ENCODE results near the gene LRRC74A. TPM values are rescaled to one million over a fixed set of nuclear protein-coding genes. Genes with fewer than 3 reads are reported as not detected.
A peak's percentile ranks its signal among the peaks of the same experiment; 100 is the strongest.

The LRRC74A gene
- total RNA-seq (2014; rRNA removed; shearing (Covaris generic)): not detected in 2 replicates

DNA sequence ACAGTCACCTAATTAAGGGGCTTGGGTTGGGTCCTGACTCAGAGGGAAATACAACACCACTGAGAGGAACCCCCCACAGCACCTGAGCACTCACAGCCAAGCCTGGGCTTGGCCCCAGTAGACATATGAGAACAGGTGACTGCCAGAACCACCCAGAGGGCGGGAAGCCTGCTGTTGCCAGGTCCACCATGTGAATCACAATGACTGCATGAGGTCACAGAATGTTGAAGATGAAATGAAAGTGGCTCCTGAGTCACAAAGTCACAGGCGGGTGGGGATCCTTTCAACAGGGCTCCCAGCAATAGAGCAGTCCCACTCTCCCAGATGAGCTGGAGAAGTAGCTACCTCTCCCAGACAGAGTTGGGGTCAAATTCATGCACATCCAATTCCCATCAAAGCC lies at the start of gene LRRC74A:
TSS of gene LRRC74A (plus strand) at position 287 of the 400 bp plus-strand sequence. CDS start 290 bp downstream, outside the sequence.
- no peak for DNase-seq (ENCODE audit: low spot score)
- in situ Hi-C loops (cut with HindIII; ENCODE audit: low sequenced_read_pairs): no loop called here

DNA sequence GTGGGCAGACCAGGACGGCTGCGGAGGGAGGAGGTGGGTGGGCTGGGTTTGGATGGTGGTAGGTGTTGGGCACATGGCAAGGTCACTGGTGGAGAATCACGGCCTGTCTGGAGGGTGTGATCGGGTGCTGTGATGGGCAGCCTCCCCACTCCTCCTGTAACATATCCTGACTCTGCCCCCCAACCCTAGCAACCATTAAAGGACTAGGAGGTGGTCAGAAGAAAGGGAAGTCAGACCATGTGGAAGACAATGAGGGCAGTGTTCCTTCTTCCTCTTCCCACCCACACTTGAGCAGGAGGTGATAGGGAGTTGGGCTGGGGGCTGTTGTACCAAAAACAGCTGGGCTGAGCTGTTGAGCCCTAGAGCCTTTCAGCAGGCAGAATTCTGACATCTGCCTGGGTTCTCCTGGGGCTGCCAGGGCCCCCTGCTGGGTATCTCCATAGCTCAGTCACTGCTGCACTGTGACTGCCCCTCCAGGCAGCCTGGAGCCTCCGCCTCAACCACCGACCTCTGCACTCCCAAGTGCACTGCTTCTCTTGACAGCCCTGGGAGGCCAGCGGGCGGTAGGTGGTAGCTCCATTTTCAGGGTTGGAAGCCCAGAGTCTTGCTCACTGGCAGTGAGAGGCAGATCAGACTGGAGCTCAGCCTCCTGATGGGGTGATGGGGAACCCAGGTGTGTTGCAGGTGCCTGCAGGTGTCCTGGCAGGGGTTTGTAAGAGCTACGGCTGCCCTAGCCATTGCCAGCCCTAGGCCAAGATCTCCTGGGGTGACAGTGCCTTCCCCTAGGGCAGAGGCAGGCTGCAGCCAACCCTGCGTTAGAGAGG lies 49.6 kb upstream of the LRRC74A start:
- no peak for DNase-seq (ENCODE audit: low spot score)

DNA sequence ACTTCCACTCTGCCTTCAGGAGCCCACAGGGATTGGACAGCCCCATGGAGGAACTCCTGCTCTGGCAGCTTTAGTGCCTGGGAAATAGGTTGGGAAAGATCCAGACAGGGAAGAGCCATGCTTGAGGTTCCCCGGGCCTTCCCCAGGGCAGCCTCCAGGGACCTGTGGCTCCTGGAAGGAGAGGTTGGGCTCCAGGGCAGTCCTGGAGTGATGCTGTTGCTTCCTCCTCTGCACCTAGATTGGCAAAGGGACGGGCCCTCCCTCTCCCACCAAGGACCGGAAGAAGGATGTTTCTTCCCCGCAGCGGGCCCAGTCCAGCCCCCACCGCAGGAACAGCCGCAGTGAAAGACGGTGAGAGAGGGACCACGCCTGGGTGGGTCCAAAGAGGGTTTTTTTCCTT lies 48.5 kb upstream of the LRRC74A start:
- in situ Hi-C loops (cut with HindIII; ENCODE audit: low sequenced_read_pairs): no loop called here
- DNase-seq (ENCODE audit: low spot score): no peak

More for the DNA sequence above, 49.6 kb upstream of the LRRC74A start:
- in situ Hi-C loops (cut with HindIII; ENCODE audit: low sequenced_read_pairs): no loop called here

DNA sequence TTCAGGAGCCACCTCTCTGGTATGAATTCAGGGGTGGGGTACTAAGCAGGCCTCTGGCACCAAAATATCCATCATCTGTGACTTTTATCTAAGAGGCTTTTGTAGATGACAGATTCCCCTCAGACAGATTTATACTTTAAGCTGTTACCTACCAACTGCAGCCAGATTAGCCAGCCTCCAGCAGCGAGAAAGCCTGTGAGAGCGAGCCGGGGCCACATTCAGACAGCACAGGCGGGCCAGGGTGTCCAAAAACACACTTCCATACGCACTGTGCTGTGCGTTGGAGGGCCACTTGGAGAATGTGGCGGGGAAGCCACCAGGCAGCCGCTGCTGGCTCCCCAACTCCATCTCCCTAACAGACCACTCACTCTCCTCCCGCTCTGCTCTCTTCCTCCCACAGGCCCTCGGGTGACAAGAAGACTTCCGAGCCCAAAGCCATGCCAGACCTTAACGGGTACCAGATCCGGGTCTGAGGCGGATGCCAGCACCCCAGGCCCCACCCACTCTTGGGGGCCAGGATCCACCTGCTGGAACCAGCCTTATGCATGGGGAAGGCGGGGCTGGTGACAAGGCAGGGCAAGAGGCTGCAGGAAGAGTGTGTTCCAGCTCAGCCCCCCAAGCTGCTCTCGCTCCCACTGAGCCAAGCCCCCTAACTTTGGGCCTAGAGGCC lies 47.5 kb upstream of the LRRC74A start:
- in situ Hi-C loops (cut with HindIII; ENCODE audit: low sequenced_read_pairs): no loop called here
- DNase-seq (ENCODE audit: low spot score): no peak

DNA sequence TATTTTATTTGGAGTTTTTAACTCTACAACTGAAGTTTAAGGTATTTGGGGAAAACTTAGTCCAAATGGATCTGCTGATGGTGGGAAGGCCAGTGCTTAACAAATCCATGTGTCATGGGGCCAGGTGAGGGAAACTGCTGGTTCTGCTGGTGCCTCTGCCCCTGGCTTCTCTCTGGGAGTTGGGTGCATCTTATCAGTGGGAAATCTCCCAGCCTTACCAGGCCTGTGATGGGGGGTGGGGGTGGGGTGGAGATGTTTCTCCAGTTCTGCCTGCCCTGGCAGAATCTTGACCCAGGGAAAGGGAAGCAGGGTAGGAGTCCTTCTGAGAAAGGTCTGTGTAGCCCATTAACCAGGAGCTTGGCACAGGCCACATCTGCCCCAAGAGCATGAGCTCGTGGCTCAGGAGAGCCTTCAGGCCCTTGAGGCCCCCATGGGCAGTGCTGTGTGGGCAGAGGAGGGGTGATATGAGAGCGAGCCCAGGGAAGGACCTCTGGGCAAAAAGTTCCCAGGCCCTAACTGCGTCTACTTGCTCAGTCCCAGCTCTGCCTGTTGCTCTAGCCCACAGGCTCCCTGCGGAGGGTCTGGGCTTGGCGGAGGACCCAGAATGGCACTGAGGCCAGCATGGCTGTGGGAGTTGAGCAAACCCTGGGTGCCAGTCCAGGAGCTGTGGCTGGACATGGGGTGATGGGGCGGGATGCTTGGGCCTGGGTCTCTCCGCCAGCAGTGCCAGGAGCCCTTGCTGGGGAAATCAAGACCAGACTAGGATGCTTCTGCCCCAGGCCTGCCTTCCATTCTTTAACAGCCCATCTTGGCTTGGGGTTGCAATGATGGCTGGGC lies 46.8 kb upstream of the LRRC74A start:
- no peak for DNase-seq (ENCODE audit: low spot score)
- in situ Hi-C loops (cut with HindIII; ENCODE audit: low sequenced_read_pairs): no loop called here

DNA sequence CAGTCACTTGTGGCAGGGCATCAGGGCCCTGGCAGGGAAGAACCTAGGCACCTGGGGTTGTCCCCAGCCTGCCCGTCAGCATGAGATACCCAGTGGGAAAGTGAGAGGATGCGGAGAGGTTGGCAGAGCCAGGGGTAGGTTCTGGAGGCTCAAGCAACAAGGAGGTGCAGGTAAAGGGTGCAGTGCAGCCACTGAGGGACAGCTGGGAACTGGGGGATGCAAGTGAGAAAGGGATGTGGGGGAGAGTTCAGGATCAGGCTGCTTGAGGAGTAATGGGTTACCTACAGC lies 46.2 kb upstream of the LRRC74A start:
- DNase-seq (ENCODE audit: low spot score): no peak
- in situ Hi-C loops (cut with HindIII; ENCODE audit: low sequenced_read_pairs): no loop called here

DNA sequence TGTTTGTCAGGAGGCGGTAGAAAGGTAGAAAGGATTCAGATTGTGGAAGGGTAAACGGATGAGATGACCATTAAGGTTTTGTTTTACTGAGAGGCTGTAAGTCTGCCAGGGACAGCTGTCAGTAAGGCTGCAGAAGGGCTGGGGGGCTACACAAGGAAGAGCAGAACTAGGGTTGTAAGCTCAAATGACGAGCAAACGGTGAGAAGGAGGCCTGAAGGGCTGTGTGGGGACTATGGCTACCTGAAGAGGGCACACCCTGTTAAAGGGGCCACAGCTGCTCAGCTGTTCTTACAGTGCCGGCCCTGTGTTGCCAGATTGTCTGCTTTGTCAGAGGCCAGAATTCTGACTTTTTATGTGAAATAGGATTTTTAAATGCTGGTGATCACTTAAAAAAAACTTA lies 45.8 kb upstream of the LRRC74A start:
- in situ Hi-C loops (cut with HindIII; ENCODE audit: low sequenced_read_pairs): no loop called here
- DNase-seq (ENCODE audit: low spot score): no peak

DNA sequence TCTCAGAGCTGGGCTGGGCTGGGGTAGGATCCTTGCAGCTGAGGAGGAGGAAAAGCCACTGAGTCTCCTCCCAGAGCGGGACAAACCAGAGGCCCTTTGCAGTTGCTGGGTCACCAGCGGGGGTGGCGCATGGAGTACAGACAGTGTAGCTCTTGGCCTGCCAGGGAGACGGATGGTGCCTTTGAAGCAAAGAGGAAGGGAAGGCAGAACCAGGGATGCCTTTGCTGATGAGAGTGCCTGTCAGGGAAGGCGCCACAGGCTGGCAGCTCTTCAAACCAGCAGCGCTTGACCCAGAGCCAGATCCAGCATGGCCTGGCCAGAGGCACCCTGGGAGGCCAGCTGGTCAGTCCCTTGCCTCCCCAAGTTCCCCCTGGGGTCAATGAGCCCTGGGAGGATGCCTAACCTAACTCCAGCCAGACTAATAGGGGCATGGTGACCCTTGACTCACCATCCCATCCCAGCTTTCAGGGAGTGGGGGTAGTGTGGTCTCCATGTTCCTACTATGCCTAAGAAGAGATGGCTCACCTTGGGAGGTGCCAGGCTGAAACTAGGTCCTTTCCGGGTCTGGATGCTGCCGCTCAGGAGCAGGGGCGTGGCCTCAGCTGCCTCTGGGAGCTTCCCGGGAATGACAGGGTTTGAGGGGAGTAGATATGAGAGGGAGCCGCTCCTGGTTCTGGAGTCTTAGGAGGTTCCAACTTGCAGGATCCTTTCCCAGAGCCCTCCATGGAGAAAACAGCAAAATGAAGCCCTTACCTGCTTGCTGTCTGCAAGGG lies 45.1 kb upstream of the LRRC74A start:
- in situ Hi-C loops (cut with HindIII; ENCODE audit: low sequenced_read_pairs): no loop called here
- DNase-seq (ENCODE audit: low spot score): peak; percentile 56

DNA sequence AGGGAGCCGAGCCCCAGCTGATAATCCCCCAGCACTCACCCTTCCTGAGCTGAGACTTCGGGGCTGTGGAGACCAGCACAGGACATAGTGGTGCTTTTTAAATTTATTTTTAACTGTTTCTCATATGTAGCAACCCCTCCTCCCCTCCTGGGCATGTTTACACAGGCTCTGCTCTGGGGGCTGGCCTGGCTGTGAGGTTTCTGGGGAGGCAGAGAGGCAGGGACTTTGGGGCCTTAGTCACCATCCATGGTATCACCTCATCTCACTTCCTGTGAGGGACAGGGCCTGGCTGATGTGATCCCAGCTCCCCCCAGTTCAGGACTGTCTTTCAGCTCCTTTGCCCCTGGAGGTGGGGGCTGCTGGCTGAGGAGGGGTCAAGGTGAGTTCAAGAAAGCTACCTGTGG lies 44.6 kb upstream of the LRRC74A start:
- in situ Hi-C loops (cut with HindIII; ENCODE audit: low sequenced_read_pairs): no loop called here
- DNase-seq (ENCODE audit: low spot score): no peak

DNA sequence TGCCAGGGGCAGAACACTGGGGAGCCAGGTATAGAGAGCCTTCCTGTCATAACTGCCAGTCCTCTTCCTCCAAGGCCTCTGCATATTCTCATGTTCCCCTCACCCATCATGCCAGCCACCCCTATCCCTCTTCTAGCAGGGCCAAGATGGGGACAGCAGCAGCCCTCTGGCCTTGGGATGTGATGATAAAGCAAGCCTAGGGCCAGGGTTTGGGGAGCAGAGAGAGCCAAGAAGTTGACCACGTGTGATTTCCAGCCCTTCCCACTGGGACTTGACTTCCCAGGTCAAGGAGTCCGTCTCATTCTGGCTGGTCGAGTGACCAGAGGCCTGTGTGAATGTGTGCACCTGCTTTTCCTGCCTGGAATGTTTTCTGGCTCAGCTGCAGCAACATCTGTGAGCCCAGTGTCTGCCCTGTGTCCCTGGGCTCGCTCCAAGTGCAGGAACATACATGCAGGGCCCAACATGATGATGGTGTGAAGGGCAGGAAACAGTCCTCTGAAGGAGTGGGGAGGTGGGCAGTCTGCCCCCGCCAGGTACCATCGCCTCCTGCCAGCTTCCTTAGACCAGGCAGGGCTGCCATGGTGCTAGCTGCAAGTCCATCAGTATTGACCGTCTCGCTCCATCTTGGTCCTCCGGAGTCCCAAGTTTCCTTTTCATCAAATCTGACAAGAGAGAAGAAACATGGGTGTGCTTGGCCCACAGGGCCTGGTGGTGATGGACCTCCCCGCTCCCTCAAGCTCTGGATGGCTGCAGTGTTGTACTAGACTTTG lies 43.9 kb upstream of the LRRC74A start:
- in situ Hi-C loops (cut with HindIII; ENCODE audit: low sequenced_read_pairs): no loop called here
- no peak for DNase-seq (ENCODE audit: low spot score)

DNA sequence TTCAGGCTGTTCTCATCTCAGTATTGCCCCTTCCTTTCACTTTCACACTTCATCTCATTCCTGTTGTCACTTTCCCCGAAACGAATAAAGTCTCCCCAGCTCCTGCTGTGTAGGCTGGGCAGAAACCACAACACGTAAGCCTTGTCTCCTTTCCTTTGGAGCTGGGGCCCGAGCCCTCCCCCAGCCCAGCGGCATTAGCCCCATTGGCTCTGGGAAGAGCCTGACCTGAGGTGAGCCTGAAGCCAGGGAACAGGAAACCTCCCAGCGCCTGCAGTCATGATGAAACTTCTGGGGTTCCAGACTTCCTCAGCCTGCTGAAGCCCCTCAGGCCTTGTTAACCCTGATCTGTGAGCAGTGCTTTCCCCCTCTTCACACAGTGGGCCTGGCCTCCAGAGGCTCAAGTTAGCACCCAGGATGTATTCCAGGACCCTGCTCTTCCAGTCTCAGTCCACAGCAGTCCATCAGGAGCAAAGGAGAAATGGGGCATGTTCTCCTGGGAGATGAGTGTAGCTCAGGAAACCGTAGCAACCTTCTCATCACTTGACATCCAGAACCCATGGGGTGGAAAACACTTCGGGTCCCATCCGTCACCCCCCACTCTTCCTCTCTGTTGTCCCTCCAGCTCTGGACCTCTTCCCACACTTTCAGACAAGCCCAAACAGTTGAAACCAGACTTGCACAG lies 43.2 kb upstream of the LRRC74A start:
- in situ Hi-C loops (cut with HindIII; ENCODE audit: low sequenced_read_pairs): no loop called here
- DNase-seq (ENCODE audit: low spot score): no peak

DNA sequence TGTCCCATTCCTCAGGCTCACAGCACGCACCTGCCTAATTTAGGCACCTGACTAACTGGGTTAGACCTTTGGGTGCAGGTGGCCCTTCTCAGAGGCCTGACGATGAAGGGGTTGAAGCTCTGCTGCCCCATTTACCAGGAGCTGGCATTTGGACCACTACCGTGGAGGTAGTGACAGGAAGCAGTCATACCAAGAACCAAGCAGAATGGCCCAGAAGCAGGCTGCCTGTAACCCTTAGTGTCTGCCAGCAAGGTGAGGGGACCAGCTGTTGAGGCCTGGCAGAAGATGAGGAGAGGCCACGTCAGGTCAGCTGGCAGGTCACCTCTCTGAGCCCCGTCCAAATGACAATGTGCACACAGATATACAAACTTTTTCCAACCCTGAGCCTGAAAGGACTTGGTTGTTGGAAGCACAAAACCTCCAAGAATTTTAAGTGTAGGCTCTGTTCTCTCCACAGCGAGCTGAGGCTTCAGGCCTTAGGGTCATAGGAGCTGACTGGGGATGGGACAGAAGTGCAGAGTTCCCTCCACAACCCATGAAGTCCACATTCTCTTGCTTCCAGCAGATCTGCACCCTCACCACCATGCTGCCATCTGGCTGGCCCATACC lies 41.8 kb upstream of the LRRC74A start:
- in situ Hi-C loops (cut with HindIII; ENCODE audit: low sequenced_read_pairs): no loop called here
- DNase-seq (ENCODE audit: low spot score): no peak

DNA sequence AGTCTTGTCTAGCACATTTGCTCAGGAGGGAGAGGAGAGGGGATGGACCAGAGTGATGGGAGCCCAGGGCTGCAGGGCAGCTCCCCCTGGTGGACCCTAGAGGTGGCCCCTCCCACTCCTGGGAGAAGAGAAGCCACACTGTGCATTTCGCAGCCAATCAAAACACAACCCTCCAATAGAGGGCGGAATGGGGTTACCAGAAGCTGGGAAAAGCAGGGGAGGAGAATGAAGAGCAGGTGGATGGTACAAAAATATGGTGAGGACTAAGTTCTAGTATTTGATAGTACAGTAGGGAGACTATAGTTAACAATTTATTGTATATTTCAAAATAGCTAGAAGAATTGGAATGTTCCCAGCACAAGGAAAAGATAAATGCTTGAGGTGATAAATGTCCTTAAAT lies 41.3 kb upstream of the LRRC74A start:
- in situ Hi-C loops (cut with HindIII; ENCODE audit: low sequenced_read_pairs): no loop called here
- DNase-seq (ENCODE audit: low spot score): peak; percentile 72

DNA sequence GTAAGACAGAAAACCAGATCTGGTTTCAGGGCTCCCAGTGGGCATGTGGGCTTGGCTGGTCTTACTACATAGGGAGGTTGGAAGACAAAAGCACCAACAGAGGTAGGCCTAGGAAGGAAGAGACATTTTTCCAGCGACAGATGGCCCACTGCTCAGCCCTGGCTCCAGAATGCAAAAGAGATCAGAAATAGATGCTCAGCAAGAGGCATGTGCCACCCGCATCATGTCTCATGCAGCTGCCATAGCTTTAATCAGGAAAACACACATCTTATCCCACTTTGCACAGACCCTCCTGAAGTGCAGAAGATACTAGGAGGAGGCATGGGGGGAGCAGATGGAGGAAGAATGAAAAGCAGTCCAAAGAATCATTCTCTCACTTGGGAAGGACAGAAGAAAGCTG lies 39.6 kb upstream of the LRRC74A start:
- DNase-seq (ENCODE audit: low spot score): peak; percentile 96
- in situ Hi-C loops (cut with HindIII; ENCODE audit: low sequenced_read_pairs): no loop called here

DNA sequence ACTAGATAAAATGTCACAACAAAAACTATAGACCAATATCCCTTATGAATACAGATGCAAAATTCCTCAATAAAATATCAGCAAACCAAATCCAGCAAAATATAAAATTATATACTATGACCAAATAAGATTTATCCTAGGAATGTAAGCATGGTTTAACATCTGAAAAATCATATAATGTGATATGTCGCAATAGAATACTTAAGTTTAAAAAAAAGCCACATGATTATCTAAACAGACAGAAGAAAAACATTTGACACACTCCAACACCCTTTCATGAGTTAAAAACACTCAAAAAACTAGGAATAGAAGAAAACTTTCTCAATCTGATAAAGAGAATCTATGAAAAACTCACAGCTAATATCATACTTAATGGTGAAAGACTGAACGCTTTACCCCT lies 33.8 kb upstream of the LRRC74A start:
- in situ Hi-C loops (cut with HindIII; ENCODE audit: low sequenced_read_pairs): no loop called here
- DNase-seq (ENCODE audit: low spot score): no peak

DNA sequence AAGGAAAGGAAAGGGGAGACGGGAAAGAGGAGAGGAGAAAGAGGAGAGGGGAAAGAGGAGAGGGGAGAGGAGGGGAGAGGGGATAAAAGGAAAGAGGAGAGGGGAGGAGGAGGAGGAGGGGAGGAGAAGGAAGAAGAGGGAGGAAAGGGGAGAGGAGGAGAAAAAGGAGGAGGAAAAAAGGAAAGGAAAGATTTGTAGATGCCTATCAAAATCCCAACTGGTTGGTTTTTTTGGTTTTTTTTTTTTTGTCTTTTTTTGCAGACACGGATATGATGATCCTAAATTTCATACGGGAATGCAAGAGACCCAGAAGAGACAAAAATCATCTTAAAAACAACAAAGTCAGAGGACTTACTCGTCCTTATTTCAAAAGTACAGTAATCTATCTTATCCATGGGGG lies 32.9 kb upstream of the LRRC74A start:
- DNase-seq (ENCODE audit: low spot score): no peak
- in situ Hi-C loops (cut with HindIII; ENCODE audit: low sequenced_read_pairs): no loop called here

DNA sequence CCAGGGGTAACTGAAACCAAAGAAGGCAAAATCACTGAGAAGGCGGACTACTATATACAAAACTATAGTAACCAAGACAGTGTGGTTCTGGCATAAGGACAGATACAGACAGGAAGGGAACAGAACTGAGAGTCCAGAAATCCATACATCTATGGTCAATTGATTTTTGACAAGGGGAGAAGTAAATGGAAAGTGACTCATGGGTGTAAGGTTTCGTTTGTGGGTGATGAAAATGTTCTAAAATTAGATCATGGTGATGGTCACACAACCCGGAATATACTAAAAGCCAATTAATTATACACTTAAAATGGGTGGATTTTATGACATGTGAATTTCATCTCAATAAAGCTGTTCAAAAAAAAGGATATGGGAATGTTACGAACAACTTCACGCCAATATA lies 32.3 kb upstream of the LRRC74A start:
- in situ Hi-C loops (cut with HindIII; ENCODE audit: low sequenced_read_pairs): no loop called here
- DNase-seq (ENCODE audit: low spot score): no peak

DNA sequence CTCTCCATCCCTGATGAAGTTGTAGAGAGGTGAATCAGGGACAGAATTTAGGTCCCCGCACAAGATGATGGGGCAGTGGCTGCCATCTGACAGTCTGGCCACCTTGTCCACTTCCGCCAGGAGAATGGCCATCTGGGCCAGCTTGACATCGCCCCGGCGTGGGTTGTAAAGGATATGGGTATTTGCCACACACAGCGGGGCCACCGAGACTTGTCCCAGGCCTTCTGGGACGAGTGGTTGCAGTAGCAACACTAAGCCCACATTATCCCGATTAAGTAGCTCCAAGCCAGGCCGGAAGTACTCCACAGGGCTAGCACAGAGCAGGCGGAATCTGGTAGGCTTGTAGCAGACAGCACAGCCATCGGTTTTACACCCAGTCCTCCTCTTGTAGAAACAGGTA lies 19.8 kb upstream of the LRRC74A start:
- peak; percentile 82 for DNase-seq (ENCODE audit: low spot score)

More for the DNA sequence above, 19.8 kb upstream of the LRRC74A start:
- in situ Hi-C loops (cut with HindIII; ENCODE audit: low sequenced_read_pairs): no loop called here
